Peyer's patch (tissue), 4 donors: ENCODE data around the gene TMEM217. TPM values are rescaled to one million over a fixed set of nuclear protein-coding genes. Genes with fewer than 3 reads are reported as not detected.

Experiments used
- DNase-seq, 3 donors: peaks; one replicate each; pipeline ENCODE4 v3.0.0-alpha.2; 2017 to 2019
- H3K27ac ChIP-seq, 4 donors: fragments of 200-600 bp; sonication (generic); one replicate each; pipeline ENCODE4 v1.5.1; 2016 to 2019
- H3K27me3 ChIP-seq, 2 donors: fragments of 200-600 bp; sonication (generic); one replicate each; pipeline ENCODE4 v1.5.1; 2019
- H3K36me3 ChIP-seq, 3 donors: fragments of 200-600 bp; sonication (generic); one replicate each; pipeline ENCODE4 v1.5.1; 2016 to 2019
- H3K4me1 ChIP-seq, 4 donors: fragments of 200-600 bp; sonication (generic); one replicate each; pipeline ENCODE4 v1.5.1; 2016 to 2019
- H3K4me3 ChIP-seq, 4 donors: fragments of 200-600 bp; sonication (generic); 1 replicate in 3 of 4; 2 replicates in 1 of 4; pipeline ENCODE4 v1.5.1; 2016 to 2019; ENCODE audit warnings: mild to moderate bottlenecking in 1 of 4
- H3K9me3 ChIP-seq, 4 donors: fragments of 200-600 bp; sonication (generic); one replicate each; pipeline ENCODE4 v1.5.1; 2016 to 2019; ENCODE audit warnings: mild to moderate bottlenecking in 1 of 4
- POLR2A ChIP-seq, 2 donors: fragments of 450-650 bp; IDR thresholded peaks; one replicate each; pipeline ENCODE4 v1.5.1; 2017; ENCODE audit warnings: antibody characterized with exemption in 2 of 2, mild to moderate bottlenecking in 2 of 2, moderate library complexity in 2 of 2
- total RNA-seq, 4 donors: library from RNA; depleted of rRNA; stranded (reverse); fragments of >200 nt; gene quantifications; one replicate each; pipeline ENCODE4 v1.1.0, GENCODE V29; 2016
- TF ChIP-seq, protein P1 (sequence below), 6 experiments: fragments of 450-650 bp in 4 of 6; fragments of 200-600 bp in 2 of 6; sonication (generic) in 1 of 6; IDR thresholded peaks; one replicate each; pipeline ENCODE4 v1.5.1; 2017 to 2019; ENCODE audit warnings: antibody characterized with exemption in 6 of 6, mild to moderate bottlenecking in 3 of 6, moderate library complexity in 1 of 6

Gene TMEM217
- total RNA-seq, 4 donors from 2014 or later: 0.53 TPM; not detected in 3

DNA sequence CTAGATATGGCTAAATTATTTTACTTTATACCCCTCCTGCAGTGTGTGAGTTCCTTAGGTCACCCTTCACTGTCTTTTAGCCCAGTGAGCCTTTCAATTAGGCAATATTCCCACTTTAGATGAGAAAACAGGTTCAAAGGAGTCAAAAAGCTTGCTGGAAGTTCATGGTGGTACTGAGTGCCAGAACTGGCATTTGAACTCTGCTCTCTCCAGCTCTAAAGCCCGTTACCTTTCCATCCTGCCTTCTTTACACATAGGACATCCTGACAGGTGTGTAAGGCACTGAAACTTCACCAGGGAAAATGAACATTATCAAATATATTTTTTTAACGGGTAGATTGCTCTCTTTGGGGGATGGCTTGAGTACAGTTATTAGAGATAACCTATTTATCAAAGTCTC is 11.2 kb upstream of the TMEM217 start:
- H3K4me3 ChIP-seq: no peak overlapping the region
- no peak for DNase-seq
- H3K4me1 ChIP-seq: no peaks in the 10 kb centered on the region
- H3K36me3 ChIP-seq: peaks cover 0 to 22% (median 0%) of the 10 kb centered on the region in 3 donors
- H3K9me3 ChIP-seq: no peaks in the 10 kb centered on the region
- TF ChIP-seq, protein P1, sequence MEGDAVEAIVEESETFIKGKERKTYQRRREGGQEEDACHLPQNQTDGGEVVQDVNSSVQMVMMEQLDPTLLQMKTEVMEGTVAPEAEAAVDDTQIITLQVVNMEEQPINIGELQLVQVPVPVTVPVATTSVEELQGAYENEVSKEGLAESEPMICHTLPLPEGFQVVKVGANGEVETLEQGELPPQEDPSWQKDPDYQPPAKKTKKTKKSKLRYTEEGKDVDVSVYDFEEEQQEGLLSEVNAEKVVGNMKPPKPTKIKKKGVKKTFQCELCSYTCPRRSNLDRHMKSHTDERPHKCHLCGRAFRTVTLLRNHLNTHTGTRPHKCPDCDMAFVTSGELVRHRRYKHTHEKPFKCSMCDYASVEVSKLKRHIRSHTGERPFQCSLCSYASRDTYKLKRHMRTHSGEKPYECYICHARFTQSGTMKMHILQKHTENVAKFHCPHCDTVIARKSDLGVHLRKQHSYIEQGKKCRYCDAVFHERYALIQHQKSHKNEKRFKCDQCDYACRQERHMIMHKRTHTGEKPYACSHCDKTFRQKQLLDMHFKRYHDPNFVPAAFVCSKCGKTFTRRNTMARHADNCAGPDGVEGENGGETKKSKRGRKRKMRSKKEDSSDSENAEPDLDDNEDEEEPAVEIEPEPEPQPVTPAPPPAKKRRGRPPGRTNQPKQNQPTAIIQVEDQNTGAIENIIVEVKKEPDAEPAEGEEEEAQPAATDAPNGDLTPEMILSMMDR (IDR thresholded peaks at IDR 0.05): no peak
- no peak for TF ChIP-seq POLR2A (IDR thresholded peaks at IDR 0.05)
- H3K27ac ChIP-seq: no peak overlapping the region
- no peaks in the 10 kb centered on the region for H3K27me3 ChIP-seq

GRCh38 chr6:37265860-37266259 is 7.9 kb upstream of the TMEM217 start:
- DNase-seq: no peak
- Histone ChIP-seq H3K4me3 (no peak overlapping the region), H3K4me1 (no peaks in the 10 kb centered on the region), H3K27ac (no peak overlapping the region), H3K9me3 (no peaks in the 10 kb centered on the region), H3K36me3 (peaks cover 0 to 19% (median 0%) of the 10 kb centered on the region in 3 donors), H3K27me3 (no peaks in the 10 kb centered on the region)
- no peak for TF ChIP-seq POLR2A (IDR thresholded peaks at IDR 0.05)
- TF ChIP-seq, protein P1 (IDR thresholded peaks at IDR 0.05): no peak

GRCh38 chr6:37265001-37265400 is 7.1 kb upstream of the TMEM217 start:
- no peak overlapping the region for H3K27ac ChIP-seq
- no peaks in the 10 kb centered on the region for H3K9me3 ChIP-seq
- H3K4me3 ChIP-seq: no peak overlapping the region
- DNase-seq: no peak
- TF ChIP-seq, protein P1 (IDR thresholded peaks at IDR 0.05): no peak
- TF ChIP-seq POLR2A (IDR thresholded peaks at IDR 0.05): no peak
- no peaks in the 10 kb centered on the region for H3K4me1 ChIP-seq
- no peaks in the 10 kb centered on the region for H3K27me3 ChIP-seq
- H3K36me3 ChIP-seq: peaks cover 0 to 12% (median 0%) of the 10 kb centered on the region in 3 donors

DNA sequence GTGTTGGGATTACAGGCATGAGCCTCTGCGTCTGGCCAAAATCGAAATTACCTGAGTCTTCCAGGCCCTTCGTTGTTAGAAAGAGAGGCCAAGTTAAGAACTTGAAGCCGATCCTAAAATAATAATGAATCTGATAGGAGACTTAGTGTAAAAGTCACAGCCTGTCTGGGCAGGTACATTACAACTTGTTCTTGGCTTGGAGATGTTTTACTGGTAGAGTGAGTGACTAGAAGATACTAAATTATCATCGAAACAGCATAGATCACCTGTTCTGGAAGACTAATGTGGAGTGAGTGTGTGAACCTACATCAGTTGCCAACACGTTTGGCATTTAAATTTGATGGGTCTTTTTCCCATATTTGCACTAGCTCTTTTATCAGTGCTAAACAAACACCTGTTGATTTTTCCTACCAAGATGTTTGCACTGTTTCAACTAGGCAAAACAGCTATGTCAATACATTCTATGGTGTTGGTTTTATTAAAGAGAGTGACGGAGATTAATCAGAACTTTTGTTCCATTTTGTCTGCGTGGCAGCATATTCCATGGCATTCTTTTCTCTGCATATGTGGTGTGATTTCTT is 4.6 kb upstream of the TMEM217 start:
- H3K4me1 ChIP-seq: peaks cover 0 to 12% (median 0%) of the 10 kb centered on the region in 4 donors
- H3K27ac ChIP-seq: no peak overlapping the region
- no peaks in the 10 kb centered on the region for H3K9me3 ChIP-seq
- no peaks in the 10 kb centered on the region for H3K27me3 ChIP-seq
- DNase-seq: no peak
- no peak overlapping the region for H3K4me3 ChIP-seq
- H3K36me3 ChIP-seq: no peaks in the 10 kb centered on the region
- TF ChIP-seq, protein P1 (IDR thresholded peaks at IDR 0.05): no peak
- TF ChIP-seq POLR2A (IDR thresholded peaks at IDR 0.05): no peak

GRCh38 chr6:37261198-37261597 is 3.3 kb upstream of the TMEM217 start:
- no peak for DNase-seq
- Histone ChIP-seq H3K27me3 (no peaks in the 10 kb centered on the region), H3K4me3 (no peak overlapping the region), H3K36me3 (no peaks in the 10 kb centered on the region), H3K27ac (no peak overlapping the region), H3K4me1 (peaks cover 0 to 12% (median 0%) of the 10 kb centered on the region in 4 donors), H3K9me3 (no peaks in the 10 kb centered on the region)
- TF ChIP-seq POLR2A (IDR thresholded peaks at IDR 0.05): no peak
- TF ChIP-seq, protein P1 (IDR thresholded peaks at IDR 0.05): no peak
